NCI-H524 (cell line): ENCODE results near the gene PGGT1B.

Source experiments
- DNase-seq, 2 experiments: peaks; one replicate each; lab custom pipeline; 2025; lab: John Stamatoyannopoulos, UW

The PGGT1B gene

DNA sequence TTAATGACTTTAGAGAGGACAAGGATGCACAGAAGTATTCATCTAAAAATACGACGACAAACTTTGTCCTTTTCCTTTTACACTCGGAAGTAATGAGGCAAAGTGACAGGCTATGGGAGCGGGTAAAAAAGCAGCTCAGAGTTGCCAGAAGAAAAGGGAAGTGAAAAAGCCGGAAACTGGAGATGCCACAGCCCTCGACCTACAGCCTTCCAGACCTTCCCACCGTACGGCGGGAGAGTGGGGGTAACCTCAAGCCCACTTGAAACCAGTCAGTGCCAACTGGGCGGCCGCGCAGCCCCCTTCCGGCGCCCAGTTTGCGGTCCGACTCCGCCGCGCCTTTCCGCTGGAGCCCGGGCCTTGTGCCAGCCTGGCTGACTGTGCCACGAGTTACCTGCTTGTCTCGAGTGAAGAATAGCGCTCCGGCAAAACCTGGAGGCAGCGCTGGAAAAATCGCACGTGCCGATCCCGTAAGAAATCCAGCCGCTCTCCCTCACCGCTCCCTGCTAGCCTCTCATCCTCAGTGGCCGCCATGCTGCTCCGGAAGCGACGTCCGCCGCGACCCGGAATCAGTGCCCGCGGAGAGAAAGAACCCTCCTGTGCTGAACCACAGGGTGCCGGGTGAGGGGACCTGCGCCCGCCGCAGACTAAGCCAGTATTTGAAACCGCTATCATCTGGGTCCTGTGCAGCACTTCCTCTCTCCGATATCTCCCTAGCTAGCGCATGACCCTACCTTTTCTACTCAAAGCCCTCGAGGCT is at the start of gene PGGT1B:
Gene PGGT1B (minus strand): TSS at position 557 of the 757 bp plus-strand sequence. CDS start 26 bp downstream, at position 531.
- peak; percentile 44 to 69 for DNase-seq

DNA sequence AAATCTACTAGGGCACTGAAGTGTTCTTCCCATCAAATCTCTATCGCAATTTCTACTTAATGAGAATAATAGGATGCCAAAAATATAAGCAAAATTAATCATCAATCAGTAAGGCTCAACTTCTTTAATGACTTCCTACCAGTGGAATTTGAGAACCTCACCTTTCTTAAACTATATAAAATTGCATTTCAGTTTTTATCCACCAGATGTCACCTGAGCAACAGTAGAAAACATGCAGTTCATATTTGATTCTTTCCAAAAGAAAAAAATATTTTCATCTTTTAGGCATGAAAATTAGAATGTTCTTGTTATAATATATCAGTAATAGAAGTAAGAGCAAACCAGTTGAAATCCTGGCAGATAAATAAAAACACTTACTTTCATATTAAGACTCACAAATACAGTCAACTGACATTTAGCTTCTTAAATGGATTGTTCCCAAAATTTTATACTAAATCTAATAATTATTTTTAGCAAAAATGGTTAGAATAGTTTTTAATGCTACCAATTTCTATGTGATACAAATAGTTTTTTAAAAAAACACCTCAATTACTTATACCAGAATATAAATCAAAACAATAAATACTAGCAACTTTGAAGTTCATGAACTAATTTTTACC is 47.2 kb upstream of the PGGT1B start:
- DNase-seq, result peak in 1 of 2 experiments; percentile 37

DNA sequence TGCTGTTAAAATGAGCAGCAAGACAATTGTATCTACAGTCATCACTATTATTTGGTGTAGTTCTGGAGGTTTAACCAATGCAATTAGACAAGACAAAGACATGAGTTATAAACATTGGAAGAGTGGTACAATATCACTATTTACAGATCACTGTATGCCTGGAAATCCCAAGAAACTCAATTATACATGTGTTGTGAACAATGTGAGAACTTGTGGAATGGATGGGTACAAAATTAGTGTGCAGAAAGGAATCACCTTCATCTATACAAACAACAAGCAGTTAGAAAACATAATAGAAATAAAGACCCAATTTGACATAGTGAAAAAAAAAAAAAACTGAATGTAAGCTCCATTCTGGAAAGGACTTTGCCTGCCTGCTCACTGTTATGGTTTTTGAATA is 46.1 kb upstream of the PGGT1B start:
- no peak for DNase-seq

DNA sequence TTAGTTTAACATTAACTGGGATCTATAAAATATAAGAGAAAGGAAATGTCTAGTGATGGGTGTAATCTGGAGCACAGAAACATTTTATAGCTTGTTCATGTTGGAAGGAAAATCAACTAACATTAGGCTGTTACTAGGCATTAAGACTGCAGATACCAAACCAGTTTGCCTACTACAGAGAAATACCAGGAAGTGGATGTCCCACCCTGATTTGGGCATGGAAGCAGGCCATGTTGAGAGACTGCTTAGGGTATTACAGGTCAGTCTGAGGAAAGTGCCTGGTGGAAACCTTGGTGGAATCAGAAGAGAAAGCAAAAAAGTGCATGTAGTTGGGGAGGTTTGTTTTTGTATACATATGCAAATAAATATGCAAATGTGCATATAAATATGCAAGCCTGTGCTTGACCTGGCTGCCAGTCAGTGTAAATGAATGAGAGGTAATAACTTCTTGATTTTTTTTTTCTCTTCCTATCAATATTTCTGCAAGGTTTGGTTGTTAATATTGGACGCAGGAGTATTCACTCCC is 43.4 kb upstream of the PGGT1B start:
- no peak for DNase-seq

DNA sequence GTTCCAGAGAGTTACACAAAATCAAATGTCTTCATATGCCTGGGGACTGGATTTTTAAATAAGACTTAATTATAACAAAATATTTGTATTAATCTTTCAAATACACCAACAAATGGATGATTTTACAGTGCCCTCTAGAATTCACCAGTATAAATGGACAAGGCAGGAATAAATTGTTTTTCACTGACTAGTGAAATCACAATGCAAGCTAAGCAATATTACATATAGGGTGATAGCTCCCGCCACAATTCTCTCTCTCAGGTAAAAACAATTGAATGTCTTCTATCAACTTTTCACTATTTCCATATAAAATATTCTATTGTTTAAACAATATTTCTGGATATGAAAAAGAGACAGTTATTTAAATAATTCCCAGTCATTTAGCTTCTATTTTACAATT is 41.8 kb upstream of the PGGT1B start:
- DNase-seq, result no peak

DNA sequence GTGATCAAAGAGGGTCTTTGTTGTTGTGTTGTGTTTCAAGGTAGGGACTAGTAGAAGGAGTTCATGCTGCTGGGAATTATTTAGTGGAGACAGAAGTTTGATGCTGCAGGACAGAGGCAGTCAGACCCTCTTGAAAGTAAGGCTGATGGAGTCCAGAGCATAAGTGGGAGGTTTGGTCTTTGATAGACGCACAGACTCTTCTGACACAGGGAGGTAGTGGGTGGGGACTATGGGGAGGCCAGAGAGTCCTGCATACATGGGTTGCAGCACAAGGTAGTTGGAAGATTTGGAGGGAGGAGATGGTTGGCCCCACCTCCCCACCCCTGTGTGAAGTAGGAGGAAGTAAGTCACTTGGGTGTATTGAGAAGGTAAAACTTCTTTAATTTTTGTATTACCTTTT is 36.1 kb upstream of the PGGT1B start:
- DNase-seq, result no peak

DNA sequence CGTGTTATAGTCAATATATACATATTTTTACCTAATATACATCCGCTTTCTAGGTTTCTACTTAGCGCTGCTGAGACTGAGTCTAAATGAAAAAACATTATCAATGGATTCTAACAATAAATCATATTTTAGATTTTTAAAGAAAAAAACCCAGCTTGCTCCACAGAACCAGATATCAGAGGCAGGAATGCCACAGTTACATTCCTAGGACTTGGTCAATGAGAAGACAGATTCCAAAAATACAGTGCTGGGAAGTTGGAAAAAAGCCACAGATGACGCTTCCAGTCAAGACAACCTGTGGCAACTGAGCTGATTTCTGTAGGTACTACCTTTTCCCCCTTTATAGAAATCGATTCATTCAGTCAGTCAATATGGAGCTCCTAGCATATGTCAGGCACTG is 34.4 kb upstream of the PGGT1B start:
- peak in 1 of 2 experiments; percentile 22 for DNase-seq

DNA sequence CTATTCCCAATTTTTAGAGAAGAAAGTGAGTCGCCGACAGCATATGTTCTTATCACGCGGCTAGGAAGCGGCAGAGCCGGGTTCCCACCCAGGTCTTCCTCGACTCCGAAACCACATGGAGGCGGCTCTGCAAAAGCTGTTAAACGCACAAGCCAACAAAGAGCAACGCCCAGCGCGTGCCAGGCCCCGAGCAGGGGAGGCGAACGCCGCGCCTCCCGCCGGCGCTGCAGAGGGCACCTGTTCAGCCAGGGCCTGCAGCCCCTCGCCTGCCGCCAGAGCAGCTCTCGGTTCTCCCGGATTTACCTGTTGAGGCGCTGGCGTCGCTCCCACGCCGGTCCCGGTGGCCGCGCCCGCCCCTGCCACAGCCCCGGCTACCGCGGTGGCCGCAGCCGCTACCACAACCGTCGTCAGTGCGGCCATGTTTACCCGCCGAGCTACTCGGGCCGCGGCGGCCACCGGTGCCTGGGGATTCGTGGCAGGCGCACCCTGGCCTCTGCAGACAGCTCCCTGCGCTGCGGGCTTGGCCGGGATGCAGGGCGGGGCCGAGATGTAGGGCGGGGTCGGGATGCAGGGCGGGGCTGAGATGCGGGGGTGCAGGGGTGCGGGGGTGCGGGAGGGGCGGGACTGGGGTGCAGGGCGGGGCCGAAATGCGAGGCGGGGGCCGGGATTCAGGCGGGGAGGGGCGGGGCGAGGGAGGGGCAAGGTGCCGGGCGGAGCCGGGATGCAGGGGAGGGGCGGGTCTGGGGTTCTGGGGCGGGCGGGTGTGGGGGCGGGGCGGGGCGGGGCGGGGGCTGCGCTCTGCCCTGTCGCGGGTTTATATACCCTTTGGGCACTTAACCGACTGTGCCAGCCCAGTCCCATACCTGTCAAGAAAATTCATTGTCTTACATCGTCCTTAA is 33.7 kb upstream of the PGGT1B start, which contains the start of gene CCDC112:
Gene CCDC112 (minus strand): TSS at position 531 of the 899 bp plus-strand sequence. CDS start 111 bp downstream, at position 420.
- peak; percentile 35 to 67 for DNase-seq

DNA sequence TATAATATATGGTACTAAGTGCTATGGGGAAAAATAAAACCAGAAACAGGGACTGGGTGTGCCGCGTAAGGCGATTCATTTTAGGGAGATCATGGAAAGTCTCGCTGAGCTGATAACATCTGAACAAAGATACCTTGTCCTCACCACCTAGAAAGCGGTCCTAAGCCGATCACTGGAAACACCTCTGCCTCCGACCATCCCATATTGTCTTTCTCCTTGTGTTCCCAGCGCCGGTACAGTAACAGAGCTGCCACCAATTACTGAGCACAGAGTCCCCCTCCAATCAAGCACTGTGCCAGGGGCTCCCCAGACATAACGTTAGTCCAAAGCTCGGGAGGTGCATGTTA is 33.1 kb upstream of the PGGT1B start:
- DNase-seq, result peak in 1 of 2 experiments; percentile 67

DNA sequence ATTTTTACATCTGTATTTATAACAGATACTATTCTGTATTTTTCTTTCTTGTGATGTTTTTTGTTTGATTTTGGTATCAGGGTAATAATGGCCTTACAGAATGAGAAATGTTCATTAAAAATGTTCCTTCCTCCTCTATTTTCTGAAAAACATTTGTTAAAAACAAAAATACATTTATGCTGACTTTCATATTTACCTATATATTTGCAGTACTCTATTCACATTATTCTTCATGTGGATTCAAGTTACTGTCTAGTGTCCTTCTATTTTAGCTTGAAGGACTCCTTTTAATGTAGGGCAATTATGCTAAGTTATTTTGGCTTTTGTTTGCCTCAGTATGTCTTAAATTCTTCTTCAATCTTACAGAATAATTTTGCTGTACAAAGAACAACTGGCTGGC is 28.7 kb upstream of the PGGT1B start:
- no peak for DNase-seq

DNA sequence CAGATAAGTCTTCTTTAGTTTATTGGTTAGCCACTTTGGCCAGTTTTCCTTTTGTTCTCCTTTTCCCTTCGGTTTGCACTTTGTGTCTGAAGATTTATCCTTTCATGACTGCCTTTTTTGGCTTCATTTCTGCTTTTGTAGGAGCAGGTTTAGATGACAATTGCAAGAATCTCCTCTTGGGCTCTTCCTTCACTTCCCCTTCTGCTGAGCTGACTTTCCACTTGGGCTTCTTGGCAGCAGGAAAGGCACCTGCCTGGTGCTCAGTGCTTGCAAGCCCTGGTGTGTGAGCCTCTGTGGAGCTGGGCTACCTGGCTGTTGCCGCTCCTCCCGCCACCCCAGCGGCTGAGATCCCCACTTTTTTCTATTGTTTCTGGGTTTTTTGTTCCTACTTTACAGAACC is 26.4 kb upstream of the PGGT1B start:
- no peak for DNase-seq

DNA sequence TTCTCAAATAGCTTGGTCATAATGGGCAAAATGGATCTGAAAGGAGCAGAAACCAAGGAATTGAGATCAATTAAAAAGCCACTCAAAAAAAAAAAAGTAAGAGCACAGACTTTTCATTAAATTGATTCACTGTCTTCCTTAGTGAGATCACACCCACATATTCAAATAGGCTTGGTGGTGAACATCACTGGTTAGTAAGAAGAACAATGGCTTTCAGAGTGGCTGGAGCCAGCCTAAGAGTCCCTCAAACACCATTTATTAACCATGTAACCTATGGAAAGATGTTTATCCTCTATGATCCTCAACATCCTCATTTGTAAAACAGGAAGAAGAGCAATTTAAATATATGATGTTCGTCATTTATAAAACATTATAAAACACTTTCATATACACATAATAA is 21.3 kb upstream of the PGGT1B start:
- no peak for DNase-seq

DNA sequence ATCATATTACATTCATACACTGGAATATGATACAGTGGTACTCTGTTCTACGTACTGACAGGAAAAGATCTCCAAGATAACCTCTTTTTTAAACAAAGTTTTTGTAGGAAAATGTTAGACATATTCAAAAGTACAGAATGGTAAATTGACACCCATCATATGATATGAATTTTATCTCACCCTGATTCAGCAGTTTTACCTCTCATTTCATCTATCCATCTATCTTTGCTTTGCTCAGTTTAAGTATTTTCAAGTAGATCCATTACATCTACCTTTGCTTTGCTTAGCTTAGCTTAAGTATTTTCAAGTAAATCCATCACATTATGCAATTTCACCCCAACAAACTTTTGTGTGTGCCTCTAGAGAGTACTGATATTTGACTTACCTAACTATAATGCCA is 19.5 kb upstream of the PGGT1B start:
- no peak for DNase-seq

DNA sequence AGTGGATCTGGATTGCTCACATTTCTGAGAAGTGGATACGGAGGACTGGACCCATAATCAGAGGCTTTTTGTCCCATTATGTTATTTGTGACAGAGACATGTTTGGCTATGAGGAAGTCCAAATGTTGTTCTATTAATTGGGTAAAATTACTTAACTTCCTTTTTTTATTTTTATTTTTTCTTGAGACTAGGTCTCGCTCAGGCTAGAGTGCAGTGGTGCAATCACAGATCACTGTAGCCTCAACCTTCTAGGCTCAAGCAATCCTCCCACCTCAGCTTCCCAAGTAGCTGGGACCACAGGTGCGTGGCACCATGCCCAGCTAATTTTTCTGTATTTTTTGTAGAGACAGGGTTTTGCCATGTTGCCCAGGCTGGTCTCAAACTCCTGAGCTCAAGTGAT is 11.9 kb upstream of the PGGT1B start:
- no peak for DNase-seq

DNA sequence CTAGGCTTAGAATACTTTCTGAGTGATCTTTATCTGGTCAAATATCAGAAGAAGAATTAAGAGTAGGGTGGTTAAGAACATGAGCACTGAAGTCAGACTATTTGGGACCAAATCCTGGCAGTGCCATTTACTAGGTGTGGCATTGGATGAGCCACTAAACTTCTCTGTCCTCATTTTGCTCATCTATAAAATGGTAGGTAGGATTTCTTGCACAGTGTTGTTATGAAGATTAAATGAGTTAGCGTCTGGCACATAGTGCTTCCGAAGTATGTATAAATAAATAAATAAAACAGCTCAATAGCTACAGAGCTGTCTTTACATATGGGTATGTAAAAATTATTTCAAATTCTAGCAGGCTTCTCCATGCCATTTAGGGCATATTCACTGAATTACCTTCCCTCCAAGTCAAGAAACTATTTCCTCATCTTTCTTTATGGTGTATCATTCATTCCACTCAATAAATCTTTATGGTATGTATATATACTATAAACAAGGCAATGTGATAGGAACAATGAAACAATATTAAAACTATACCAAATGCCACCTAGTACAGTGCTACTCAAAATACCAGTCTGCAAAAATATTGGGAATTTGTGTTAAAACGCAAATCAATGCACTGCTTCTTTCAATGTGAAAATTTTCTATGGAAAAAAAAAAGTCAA is 9.8 kb upstream of the PGGT1B start:
- no peak for DNase-seq

DNA sequence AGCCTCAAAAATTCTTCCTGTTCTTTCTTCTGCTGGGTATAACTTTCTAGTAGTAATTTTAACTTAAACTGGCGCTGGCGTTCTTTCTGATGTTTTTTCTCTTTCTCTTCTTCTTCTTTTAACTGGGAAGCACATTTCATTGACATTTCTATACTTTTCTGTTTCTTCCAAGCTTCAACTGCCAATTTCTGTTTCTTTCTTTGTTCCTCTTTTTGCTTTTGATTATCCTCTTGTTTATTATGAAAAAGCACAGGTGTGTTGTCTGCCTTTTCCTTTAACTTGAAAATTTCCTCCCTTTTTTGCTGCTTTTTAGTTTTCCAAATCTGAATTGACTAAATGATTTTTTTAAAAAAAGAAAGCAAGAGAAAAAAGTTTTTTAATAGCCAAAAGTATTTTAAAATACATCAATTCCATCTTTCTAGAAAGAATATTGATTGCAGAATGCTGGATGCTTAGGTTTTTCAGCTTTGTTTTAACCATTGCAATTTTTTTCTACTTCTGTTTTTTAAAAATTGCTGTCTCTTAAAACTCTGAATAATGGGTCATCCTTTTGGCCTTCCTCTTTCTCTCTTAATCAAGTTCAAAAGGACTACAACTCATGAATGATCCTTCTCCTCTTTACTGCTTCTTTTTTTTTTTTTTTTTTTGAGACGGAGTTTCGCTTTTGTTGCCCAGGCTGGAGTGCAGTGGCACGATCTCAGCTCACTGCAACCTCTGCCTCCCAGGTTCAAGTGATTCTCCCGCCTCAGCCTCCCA is 8.8 kb upstream of the PGGT1B start:
- DNase-seq, result no peak

DNA sequence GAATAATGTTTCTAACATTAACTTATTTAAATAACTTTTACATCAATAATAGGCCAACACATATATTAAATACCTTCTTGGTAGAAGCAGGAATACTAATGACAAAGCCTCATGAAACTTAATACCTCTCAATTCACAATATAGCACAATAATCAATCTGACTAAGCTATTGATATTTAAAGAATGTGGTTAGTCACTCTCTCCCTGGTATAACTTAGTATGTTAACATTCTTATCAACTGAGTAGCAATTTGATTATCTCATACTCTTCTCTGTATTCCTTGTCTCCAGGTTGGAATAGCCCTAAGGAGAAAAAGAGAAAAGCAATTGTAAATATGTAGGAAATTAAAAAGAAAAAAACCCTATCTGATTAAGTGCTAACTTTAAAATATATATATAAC is 4.9 kb upstream of the PGGT1B start:
- no peak for DNase-seq

DNA sequence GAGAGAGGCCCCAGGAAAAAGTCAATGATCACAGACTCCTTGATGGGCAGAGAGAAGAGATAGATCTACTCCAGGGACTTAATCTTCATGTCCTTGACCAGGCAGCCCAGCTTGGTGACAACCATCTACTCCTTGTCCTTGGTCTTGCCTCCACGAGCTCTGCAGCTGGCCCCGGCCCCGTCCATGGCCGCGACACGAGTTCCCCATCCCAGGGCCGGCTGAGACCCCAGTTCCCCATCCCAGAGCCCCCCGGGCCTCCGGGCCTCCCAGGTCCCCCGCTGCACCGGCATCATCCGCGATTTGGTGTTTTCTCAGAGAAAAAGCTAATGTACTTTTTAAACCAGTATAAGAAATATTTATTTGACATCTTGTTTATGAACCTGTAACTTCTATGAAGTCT is 2.5 kb upstream of the PGGT1B start:
- DNase-seq, result no peak

DNA sequence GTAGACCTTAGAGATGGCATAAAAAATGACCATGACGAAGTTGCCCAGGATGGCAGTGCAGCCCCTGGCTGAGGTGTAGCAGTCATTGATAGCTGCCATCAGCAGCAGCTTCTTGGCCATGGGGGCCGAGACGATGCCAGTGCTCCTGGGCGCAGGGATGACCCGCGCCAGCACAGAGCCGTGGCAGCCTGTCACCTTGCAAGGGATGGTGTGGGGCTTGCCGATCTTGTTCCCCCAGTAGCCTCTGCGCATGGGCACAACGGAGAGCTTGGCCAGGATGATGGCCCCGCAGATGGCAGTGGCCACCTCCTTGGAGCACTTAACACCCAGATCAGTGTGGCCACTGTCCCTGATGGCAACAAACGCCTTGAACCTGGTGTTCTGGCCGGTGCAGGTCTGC is 2.1 kb upstream of the PGGT1B start:
- DNase-seq, result no peak

DNA sequence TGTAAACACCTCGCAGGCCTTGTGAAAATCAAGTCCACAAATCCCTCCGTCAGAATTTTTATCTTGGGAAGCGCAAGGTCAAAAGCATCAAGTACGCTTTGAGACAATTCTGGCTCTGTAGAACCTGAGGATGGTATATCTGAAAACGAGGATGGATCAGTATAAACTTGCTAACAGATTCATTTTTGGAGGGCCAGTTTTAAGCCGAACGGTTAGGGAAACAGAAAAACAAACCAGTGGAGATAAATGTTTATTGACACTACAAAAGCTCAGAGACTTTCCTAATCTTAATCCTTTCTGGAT is 352 bp upstream of the PGGT1B start:
- no peak for DNase-seq

DNA sequence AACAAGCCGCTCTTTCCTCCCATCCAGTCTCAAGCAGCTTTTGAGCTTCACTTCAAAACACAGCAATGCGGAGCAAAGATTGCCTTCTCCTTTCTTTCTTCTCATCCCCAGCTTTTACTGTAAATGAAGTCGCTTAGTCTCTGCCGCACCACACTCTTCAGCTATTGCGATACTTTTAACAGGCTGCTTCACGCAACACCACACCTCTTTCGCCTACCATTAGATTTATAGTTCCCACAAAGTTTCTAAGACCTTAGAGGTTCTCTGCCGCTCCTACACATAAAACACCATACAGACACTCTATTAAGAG is 711 bp downstream of the PGGT1B start:
- peak in 1 of 2 experiments; percentile 37 for DNase-seq

DNA sequence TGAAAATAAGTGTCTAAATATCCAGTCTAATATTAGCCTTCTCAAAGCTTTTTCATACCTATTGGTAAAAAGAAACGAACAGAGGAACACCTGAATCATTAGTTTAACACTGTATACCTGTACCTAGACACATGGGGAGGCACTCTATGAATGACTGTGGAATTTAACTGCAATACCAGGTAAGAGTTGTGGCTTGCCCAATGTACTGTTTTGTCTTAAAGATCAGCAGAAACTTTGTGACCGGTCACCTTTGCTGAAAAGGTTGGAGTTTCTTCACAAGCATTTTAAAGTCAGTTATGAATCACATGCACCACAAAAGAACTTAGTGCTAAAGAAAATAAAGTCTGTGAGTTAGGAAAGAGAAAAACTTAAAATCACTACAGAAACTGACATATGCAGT is 2.4 kb downstream of the PGGT1B start:
- DNase-seq, result no peak
